IMR-90 (cell line): ENCODE results near the gene PDE4B. TPM values are rescaled to one million over a fixed set of nuclear protein-coding genes. Genes with fewer than 3 reads are reported as not detected.

ENCODE experiments used
- ATAC-seq: fragments of 200-7000 bp; cut with Tn5 transposase; 2 replicates; pipeline ENCODE4 v1.9.1; 2020; ENCODE audit warnings: low read depth, mild to moderate bottlenecking, moderate library complexity
- BruUV-seq: library from RNA; stranded (reverse); fragments of 400-500 nt; replicated peaks from 2 replicates; lab custom pipeline; 2021; lab: Mats Ljungman, UMichigan
- CTCF ChIA-PET: fragments of 300-600 bp; formaldehyde crosslinking; extraction: SDS; loops from one replicate; lab custom pipeline; 2021; ENCODE audit warnings: antibody characterized with exemption; lab: Yijun Ruan, JAX
- POLR2A ChIA-PET: fragments of 300-600 bp; sonication (Branson Sonifier 250); formaldehyde crosslinking; loops from one replicate; lab custom pipeline; 2022; ENCODE audit warnings: antibody characterized with exemption; ENCODE audit not compliant: unreplicated experiment; lab: Charles Lee
- DNase-seq: peaks from one replicate; pipeline ENCODE4 v3.0.0; 2013
- H2AFZ ChIP-seq: replicated peaks from 2 replicates; pipeline ENCODE3; 2013; ENCODE audit warnings: low read length, mild to moderate bottlenecking; ENCODE audit not compliant: poor library complexity
- H2AK5ac ChIP-seq: 2 replicates; pipeline ENCODE4 v1.6.1; 2013; ENCODE audit warnings: low read depth, low read length, inconsistent platforms
- H2AK9ac ChIP-seq: replicated peaks from 2 replicates; pipeline ENCODE3; 2013; ENCODE audit warnings: mild to moderate bottlenecking, low read depth, low read length, moderate library complexity; ENCODE audit not compliant: poor library complexity
- H2BK120ac ChIP-seq: 2 replicates; pipeline ENCODE4 v1.6.1; 2013; ENCODE audit warnings: low read depth, low read length, inconsistent platforms
- H2BK15ac ChIP-seq: 3 replicates; pipeline ENCODE4 v1.6.1; 2013; ENCODE audit warnings: low read depth, low read length, inconsistent platforms
- H2BK20ac ChIP-seq: 2 replicates; pipeline ENCODE4 v1.6.1; 2013; ENCODE audit warnings: low read depth, mild to moderate bottlenecking, inconsistent platforms, low read length, moderate library complexity
- H2BK5ac ChIP-seq: 2 replicates; pipeline ENCODE4 v1.6.1; 2013; ENCODE audit warnings: mild to moderate bottlenecking, low read depth, low read length, inconsistent platforms; ENCODE audit not compliant: poor library complexity, severe bottlenecking
- H3K14ac ChIP-seq: replicated peaks from 2 replicates; pipeline ENCODE4 v1.6.1; 2013; ENCODE audit warnings: low read depth, low read length, inconsistent platforms
- H3K18ac ChIP-seq: 2 replicates; pipeline ENCODE4 v1.6.1; 2013; ENCODE audit warnings: low read depth, low read length, control low read depth
- H3K23ac ChIP-seq: 2 replicates; pipeline ENCODE4 v1.6.1; 2013; ENCODE audit warnings: low read depth, low read length, inconsistent platforms
- H3K27ac ChIP-seq: 2 replicates; pipeline ENCODE4 v1.5.1; 2013; ENCODE audit warnings: mild to moderate bottlenecking, control low read depth, low read length; ENCODE audit not compliant: insufficient read depth
- H3K27me3 ChIP-seq: 2 replicates; pipeline ENCODE4 v1.6.1; 2013; ENCODE audit warnings: low read length; ENCODE audit not compliant: control insufficient read depth, insufficient read depth
- H3K36me3 ChIP-seq: 2 replicates; pipeline ENCODE4 v1.6.1; 2013; ENCODE audit warnings: low read length, mixed read lengths; ENCODE audit not compliant: control insufficient read depth, insufficient read depth
- H3K4ac ChIP-seq: 2 replicates; pipeline ENCODE4 v1.6.1; 2013; ENCODE audit warnings: low read depth, low read length, inconsistent platforms
- H3K4me1 ChIP-seq: 2 replicates; pipeline ENCODE4 v1.6.1; 2013; ENCODE audit warnings: low read length, mixed read lengths; ENCODE audit not compliant: control insufficient read depth, insufficient read depth
- H3K4me2 ChIP-seq: 2 replicates; pipeline ENCODE4 v1.6.1; 2013; ENCODE audit warnings: low read depth, mild to moderate bottlenecking, control low read depth, low read length, moderate library complexity
- H3K4me3 ChIP-seq: 2 replicates; pipeline ENCODE4 v1.5.1; 2013; ENCODE audit warnings: low read depth, mild to moderate bottlenecking, control low read depth, low read length, moderate library complexity; ENCODE audit not compliant: insufficient read depth
- H3K56ac ChIP-seq: 2 replicates; pipeline ENCODE4 v1.6.1; 2013; ENCODE audit warnings: low read length, inconsistent platforms; ENCODE audit not compliant: insufficient read depth; ENCODE audit errors: extremely low read depth
- H3K79me1 ChIP-seq, 2 experiments: 2 replicates each; pipeline ENCODE4 v1.6.1; 2013; ENCODE audit warnings: low read length in 2 of 2, inconsistent platforms in 1 of 2, low read depth in 1 of 2
- H3K9ac ChIP-seq: 2 replicates; pipeline ENCODE4 v1.6.1; 2013; ENCODE audit warnings: low read depth, low read length, control low read depth
- H3K9me1 ChIP-seq: 2 replicates; pipeline ENCODE4 v1.6.1; 2013; ENCODE audit warnings: low read length, inconsistent platforms; ENCODE audit not compliant: insufficient read depth
- H3K9me3 ChIP-seq: 2 replicates; pipeline ENCODE4 v1.6.1; 2013; ENCODE audit warnings: low read length; ENCODE audit not compliant: control insufficient read depth, insufficient read depth
- H4K20me1 ChIP-seq: 2 replicates; pipeline ENCODE4 v1.6.1; 2013; ENCODE audit warnings: low read length, inconsistent platforms; ENCODE audit not compliant: insufficient read depth
- H4K5ac ChIP-seq: 2 replicates; pipeline ENCODE4 v1.6.1; 2013; ENCODE audit warnings: mild to moderate bottlenecking, low read depth, low read length, control low read depth
- H4K8ac ChIP-seq, 2 experiments: 2 replicates each; pipeline ENCODE4 v1.6.1; 2013; ENCODE audit warnings: low read depth in 2 of 2, low read length in 2 of 2, control low read depth in 1 of 2, inconsistent platforms in 1 of 2
- H4K91ac ChIP-seq: 2 replicates; pipeline ENCODE4 v1.6.1; 2013; ENCODE audit warnings: low read depth, low read length, inconsistent platforms; ENCODE audit not compliant: insufficient read depth
- MXI1 ChIP-seq: IDR thresholded peaks from 2 replicates; pipeline ENCODE4 v1.6.1; 2012; ENCODE audit warnings: low read depth, mild to moderate bottlenecking, low read length, moderate library complexity, borderline replicate concordance
- WGBS, 2 experiments: methylation state at CpG; one replicate each; pipeline versions ENCODE4 v1.1.5 to v1.1.7; 2013; ENCODE audit warnings: missing lambda C conversion rate in 2 of 2; ENCODE audit not compliant: insufficient read length in 1 of 2; ENCODE audit errors: extremely low coverage in 2 of 2; 5-methylcytosine and 5-hydroxymethylcytosine counted together
- dilution Hi-C: fragments of 300-500 bp; cut with HindIII; formaldehyde crosslinking; loops from one replicate; pipeline ENCODE4 v1.14.3; 2018; ENCODE audit warnings: low sequenced_read_pairs; ENCODE audit not compliant: unreplicated experiment
- in situ Hi-C: fragments of 300-500 bp; cut with MboI; formaldehyde crosslinking; loops from 3 replicates; pipeline ENCODE4 v1.14.3; 2019; ENCODE audit warnings: low sequenced_read_pairs, inconsistent platforms, mixed read lengths
- intact Hi-C: fragments of 100-400 bp; cut with micrococcal nuclease; formaldehyde crosslinking; loops from 2 replicates; pipeline ENCODE4 v1.10.0; 2022
- polyA plus RNA-seq, 3 experiments: library from polyadenylated mRNA; depleted of rRNA; stranded (reverse); fragments of >200 nt; gene quantifications; 2 replicates each; pipeline ENCODE4 v1.2.3, GENCODE V29; 2012; ENCODE audit warnings: low replicate concordance in 1 of 3
- total RNA-seq: library from RNA; depleted of rRNA; stranded (reverse); fragments of >200 nt; gene quantifications from 2 replicates; pipeline ENCODE4 v1.2.3, GENCODE V29; 2012

Gene PDE4B
- total and polyA plus RNA-seq, 2 of the 4 experiments (the other 2 are of a cell fraction): 5.8 to 21.3 TPM

DNA sequence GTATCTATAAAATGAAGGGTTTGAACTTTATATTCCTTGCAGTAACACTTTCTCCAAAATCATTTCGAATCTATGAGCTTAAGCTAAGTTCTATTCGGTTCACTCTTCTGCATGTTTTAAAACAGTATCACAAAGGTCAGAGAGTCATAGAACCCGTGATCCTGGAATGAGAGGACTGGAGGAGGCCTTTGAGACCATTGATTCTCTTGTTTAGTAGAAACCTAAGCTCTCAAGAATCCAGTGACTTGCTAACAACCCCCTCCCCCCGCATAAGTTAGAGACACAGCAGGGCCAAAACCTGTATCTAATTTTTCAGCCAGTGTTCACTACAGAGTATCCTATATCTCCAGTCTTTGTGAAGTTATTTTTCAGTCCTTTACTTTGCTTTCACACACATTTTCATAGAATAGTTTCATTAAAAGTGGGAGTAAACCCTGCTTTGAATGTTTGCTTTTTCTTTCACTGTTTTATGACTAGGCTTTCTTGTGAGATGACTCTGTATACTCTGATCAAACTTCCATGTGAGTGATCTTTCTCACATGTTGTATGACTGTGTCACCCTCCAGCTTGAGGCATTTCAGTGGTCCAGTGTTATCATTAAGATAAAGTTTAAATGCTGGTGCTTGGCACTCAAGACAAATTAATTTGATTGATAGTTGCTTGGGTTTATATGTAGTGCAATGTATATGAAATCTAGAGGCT is 465.9 kb downstream of the PDE4B start:
- Histone ChIP-seq H2BK5ac (peak overlapping the region; percentile 84), H2BK15ac (peak overlapping the region; percentile 45; the same call in 1 of the 3 replicates), H3K4me2 (peak overlapping the region; percentile 0; the same call in 1 of the 2 replicates), H3K9ac (no peak overlapping the region), H4K8ac (peak overlapping the region in 1 of 2 experiments; percentile 54; a peak in 1 of 4 replicates), H3K4me1 (peaks cover 12% of the 10 kb centered on the region), H3K56ac (0 out of 2 replicates have a peak overlapping the region, but pooled peaks have one; percentile 29), H2AK5ac (no peak overlapping the region), H4K20me1 (no peaks in the 10 kb centered on the region), H3K4ac (peak overlapping the region; percentile 30; the same call in 1 of the 2 replicates), H3K4me3 (no peak overlapping the region), H4K5ac (peak overlapping the region; percentile 37), H2BK20ac (peak overlapping the region; percentile 50; the same call in 1 of the 2 replicates), H3K36me3 (no peaks in the 10 kb centered on the region), H3K27me3 (no peaks in the 10 kb centered on the region), H3K9me3 (no peaks in the 10 kb centered on the region), H3K14ac (peak overlapping the region; percentile 27), H3K79me1 (no peaks in the 10 kb centered on the region), H3K9me1 (peaks cover 4% of the 10 kb centered on the region; the same call in 1 of the 2 replicates), H4K91ac (0 out of 2 replicates have a peak overlapping the region, but pooled peaks have one; percentile 8), H2AK9ac (no peak overlapping the region), H2BK120ac (peak overlapping the region; percentile 61), H3K27ac (peak overlapping the region; percentile 27; the same call in 1 of the 2 replicates), H3K23ac (peak overlapping the region; percentile 29; the same call in 1 of the 2 replicates), H3K18ac (peak overlapping the region; percentile 80), H2AFZ (no peak overlapping the region)
- dilution Hi-C loops (loop anchor here (10.0 kb wide), 1 partner anchor 186 kb away; no protein-coding TSS in a partner anchor), intact Hi-C loops (loop anchor here (10.0 kb wide), 1 partner anchor 466 kb away; no protein-coding TSS in a partner anchor), in situ Hi-C loops (loop anchor here (5.0 to 25.0 kb wide), 2 partner anchors 179 to 479 kb away; no protein-coding TSS in a partner anchor)
- no TSS peak for BruUV-seq
- CTCF ChIA-PET: interaction anchor here (2.0 to 4.0 kb wide), 2 partner anchors 178 to 188 kb away, joined by 6 to 27 read pairs; no protein-coding TSS in a partner anchor
- no CpG with 5 or more reads among the region's 4 CpGs for WGBS, 2 experiments
- POLR2A ChIA-PET: no interaction called here
- TF ChIP-seq MXI1: no peak
- DNase-seq (peak; percentile 57), ATAC-seq (peak; percentile 66)
